MCF 10A (cell line): ENCODE data around the gene SLC38A7. TPM values are rescaled to one million over a fixed set of nuclear protein-coding genes. Genes with fewer than 3 reads are reported as not detected.

Source experiments
- BruUV-seq: library from RNA; stranded (reverse); fragments of 400-500 nt; replicated peaks from 2 replicates; lab custom pipeline; 2021; lab: Mats Ljungman, UMichigan
- CTCF ChIA-PET: fragments of 300-600 bp; sonication (Branson Sonifier 250); formaldehyde crosslinking; extraction: SDS; loops from one replicate; lab custom pipeline; 2021; ENCODE audit warnings: antibody characterized with exemption, inconsistent platforms; lab: Yijun Ruan, JAX
- POLR2A ChIA-PET: fragments of 300-600, 350-650 bp; sonication (Branson Sonifier 250); formaldehyde crosslinking; extraction: SDS; loops from one replicate; lab custom pipeline; 2020; ENCODE audit warnings: antibody characterized with exemption, inconsistent platforms; lab: Yijun Ruan, JAX
- DNase-seq: peaks from one replicate; pipeline ENCODE4 v3.0.0-alpha.2; 2018; ENCODE audit not compliant: unreplicated experiment
- H3K27ac Mint-ChIP-seq: one replicate; pipeline ENCODE4 v1.8.0; 2022; ENCODE audit warnings: mild to moderate bottlenecking, low read depth, mixed read lengths; ENCODE audit not compliant: unreplicated experiment
- H3K27me3 Mint-ChIP-seq: one replicate; pipeline ENCODE4 v1.8.0; 2022; ENCODE audit warnings: mixed read lengths; ENCODE audit not compliant: insufficient read depth, unreplicated experiment
- H3K36me3 Mint-ChIP-seq: one replicate; pipeline ENCODE4 v1.8.0; 2022; ENCODE audit warnings: mild to moderate bottlenecking, moderate library complexity, mixed read lengths; ENCODE audit not compliant: insufficient read depth, unreplicated experiment
- H3K4me1 Mint-ChIP-seq: one replicate; pipeline ENCODE4 v1.8.0; 2022; ENCODE audit warnings: mixed read lengths; ENCODE audit not compliant: insufficient read depth, unreplicated experiment
- H3K4me3 Mint-ChIP-seq: one replicate; pipeline ENCODE4 v1.8.0; 2022; ENCODE audit warnings: mild to moderate bottlenecking, moderate library complexity, mixed read lengths; ENCODE audit not compliant: unreplicated experiment
- H3K9me3 Mint-ChIP-seq: one replicate; pipeline ENCODE4 v1.8.0; 2022; ENCODE audit warnings: mixed read lengths; ENCODE audit not compliant: unreplicated experiment
- intact Hi-C: fragments of 100-400 bp; cut with micrococcal nuclease; formaldehyde crosslinking; loops from 2 replicates; pipeline ENCODE4 v1.14.1; 2022
- total RNA-seq: library from RNA; stranded (reverse); gene quantifications from 2 replicates; pipeline ENCODE4 v1.2.3, GENCODE V29; 2022
- TF ChIP-seq, protein P1 (sequence below): fragments of 200-600 bp; IDR thresholded peaks from one replicate; pipeline ENCODE4 v1.8.0; 2022; ENCODE audit warnings: antibody characterized with exemption, mild to moderate bottlenecking; ENCODE audit not compliant: unreplicated experiment

SLC38A7 gene
- total RNA-seq, 1 experiment from 2014 or later: 12.6 TPM

DNA sequence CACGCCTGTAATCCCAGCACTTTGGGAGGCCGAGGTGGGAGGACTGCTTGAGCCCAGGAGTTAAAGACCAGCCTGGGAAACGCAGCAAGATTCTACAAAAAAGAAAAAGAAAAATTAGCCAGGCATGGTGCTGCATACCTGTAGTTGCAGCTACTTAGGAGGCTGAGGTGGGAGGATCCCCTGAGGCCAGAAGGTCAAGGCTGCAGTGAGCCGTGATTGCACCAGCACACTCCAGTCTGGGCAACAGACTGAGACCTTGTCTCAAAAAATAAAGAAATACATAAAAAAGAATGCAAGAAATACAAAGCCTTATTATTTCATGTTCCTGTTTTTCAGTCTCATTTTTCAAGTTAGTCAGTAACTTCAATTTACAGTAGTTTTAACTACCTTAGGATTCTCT lies 49.1 kb downstream of the SLC38A7 start:
- Mint-ChIP-seq H3K9me3 (no peaks in the 10 kb centered on the region), H3K4me3 (no peak overlapping the region), H3K36me3 (no peaks in the 10 kb centered on the region), H3K4me1 (peaks cover 6% of the 10 kb centered on the region), H3K27ac (no peak overlapping the region), H3K27me3 (no peaks in the 10 kb centered on the region)
- DNase-seq: no peak
- intact Hi-C loops: no loop called here
- CTCF ChIA-PET: interaction anchor here (1.0 to 1.1 kb wide), 2 partner anchors 16 to 121 kb away, joined by 3 read pairs; no protein-coding TSS in a partner anchor
- no TSS peak for BruUV-seq
- TF ChIP-seq, protein P1, sequence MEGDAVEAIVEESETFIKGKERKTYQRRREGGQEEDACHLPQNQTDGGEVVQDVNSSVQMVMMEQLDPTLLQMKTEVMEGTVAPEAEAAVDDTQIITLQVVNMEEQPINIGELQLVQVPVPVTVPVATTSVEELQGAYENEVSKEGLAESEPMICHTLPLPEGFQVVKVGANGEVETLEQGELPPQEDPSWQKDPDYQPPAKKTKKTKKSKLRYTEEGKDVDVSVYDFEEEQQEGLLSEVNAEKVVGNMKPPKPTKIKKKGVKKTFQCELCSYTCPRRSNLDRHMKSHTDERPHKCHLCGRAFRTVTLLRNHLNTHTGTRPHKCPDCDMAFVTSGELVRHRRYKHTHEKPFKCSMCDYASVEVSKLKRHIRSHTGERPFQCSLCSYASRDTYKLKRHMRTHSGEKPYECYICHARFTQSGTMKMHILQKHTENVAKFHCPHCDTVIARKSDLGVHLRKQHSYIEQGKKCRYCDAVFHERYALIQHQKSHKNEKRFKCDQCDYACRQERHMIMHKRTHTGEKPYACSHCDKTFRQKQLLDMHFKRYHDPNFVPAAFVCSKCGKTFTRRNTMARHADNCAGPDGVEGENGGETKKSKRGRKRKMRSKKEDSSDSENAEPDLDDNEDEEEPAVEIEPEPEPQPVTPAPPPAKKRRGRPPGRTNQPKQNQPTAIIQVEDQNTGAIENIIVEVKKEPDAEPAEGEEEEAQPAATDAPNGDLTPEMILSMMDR: no peak
- POLR2A ChIA-PET: interaction anchor here (0.7 to 1.2 kb wide), 3 partner anchors 9 to 528 kb away, joined by 3 to 5 read pairs (median 4); partner anchors contain the start of gene SETD6

- Mint-ChIP-seq H3K27ac (no peak overlapping the region), H3K9me3 (no peaks in the 10 kb centered on the region), H3K4me3 (no peak overlapping the region), H3K4me1 (peaks cover 6% of the 10 kb centered on the region), H3K27me3 (no peaks in the 10 kb centered on the region), H3K36me3 (peaks cover 6% of the 10 kb centered on the region)
- intact Hi-C loops: loop anchor here (5.0 kb wide), 1 partner anchor 627 kb away; no protein-coding TSS in a partner anchor
- CTCF ChIA-PET: interaction anchor here (0.7 to 0.8 kb wide), 2 partner anchors 9 to 298 kb away, joined by 3 read pairs; no protein-coding TSS in a partner anchor
- TF ChIP-seq, protein P1: no peak
- POLR2A ChIA-PET: interaction anchor here (0.6 to 1.0 kb wide), 2 partner anchors 25 to 92 kb away, joined by 4 read pairs; no protein-coding TSS in a partner anchor
- no TSS peak for BruUV-seq
- no peak for DNase-seq
Observed at GRCh38 chr16:58634265-58634802, 50.2 kb downstream of the SLC38A7 start.

DNA sequence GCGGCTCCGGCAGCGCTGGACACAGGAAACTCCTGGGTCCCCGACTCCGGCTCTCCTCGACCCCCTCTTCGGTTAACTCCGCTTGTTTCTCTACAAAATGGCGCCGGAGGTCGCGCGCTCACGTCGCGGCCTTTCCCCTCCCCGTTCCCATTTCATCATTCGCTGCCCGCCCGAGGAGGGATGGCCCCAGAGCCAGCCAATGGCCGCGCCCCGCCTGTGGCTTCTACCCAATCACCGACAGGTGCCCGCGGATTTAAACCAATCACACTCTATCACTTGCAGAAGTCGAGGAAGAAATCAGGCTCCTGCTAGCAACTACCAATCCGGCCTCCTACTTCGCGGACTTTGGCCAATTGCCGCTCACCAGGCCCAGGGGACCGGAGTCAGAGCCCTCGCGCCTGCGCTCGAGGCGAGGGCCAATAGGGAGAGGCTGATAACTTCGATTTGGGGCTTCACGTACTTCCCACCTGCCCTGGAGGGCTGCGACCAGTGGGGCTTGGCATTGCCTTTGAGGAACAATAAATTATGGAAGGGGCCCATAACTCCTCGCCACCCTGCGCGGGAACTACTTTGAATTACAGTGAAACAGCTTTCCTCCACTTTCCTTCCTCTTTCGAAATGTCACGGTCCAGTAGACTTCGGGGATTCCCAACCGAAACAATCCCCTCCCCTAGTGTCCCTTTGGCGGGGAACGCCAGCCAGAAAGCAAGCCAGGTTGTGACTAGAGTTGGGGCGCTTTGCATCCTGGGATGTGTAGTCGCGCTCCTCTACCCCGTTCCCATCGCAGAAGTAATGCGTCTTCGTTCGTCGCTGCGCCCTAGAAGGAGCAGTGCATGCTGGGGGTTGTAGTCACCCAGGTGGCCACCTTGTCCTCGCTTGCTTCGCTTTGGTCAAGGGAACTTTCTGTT lies 54.6 kb downstream of the SLC38A7 start, which contains the start of gene CNOT1:
TSS of gene CNOT1 (minus strand) at position 94 of the 908 bp plus-strand sequence. CDS start 30,489 bp downstream, outside the sequence.
- intact Hi-C loops: loop anchor here (5.0 kb wide), 1 partner anchor 623 kb away; no protein-coding TSS in a partner anchor
- TF ChIP-seq, protein P1: no peak
- Mint-ChIP-seq H3K4me3 (peak within 1 kb of the TSS; percentile 99), H3K9me3 (no peaks in the 10 kb centered on the region), H3K27me3 (no peaks in the 10 kb centered on the region), H3K4me1 (peaks cover 7% of the 10 kb centered on the region), H3K27ac (peak within 1 kb of the TSS; percentile 100), H3K36me3 (peaks cover 27% of the 10 kb centered on the region)
- TSS peak; percentile 65 for BruUV-seq
- CTCF ChIA-PET: no interaction called here
- DNase-seq: peak; percentile 99
- POLR2A ChIA-PET: interaction anchor here (1.0 to 3.4 kb wide), 7 partner anchors 12 to 113 kb away, joined by 3 to 15 read pairs (median 3); no protein-coding TSS in a partner anchor
